NT2/D1 (cell line): ENCODE results near the gene ANKRD13D.
"Not testable (repeated sequence)": the region's sequence is repeated elsewhere in the genome, so short reads cannot be mapped to it uniquely, and the experiment has no call there.

ENCODE experiments used
- SUZ12 ChIP-seq: IDR thresholded peaks from 2 replicates; pipeline ENCODE4 v1.6.1; 2011; ENCODE audit not compliant: insufficient read length, insufficient read depth; ENCODE audit errors: extremely low read depth
- YY1 ChIP-seq: IDR thresholded peaks from 2 replicates; pipeline ENCODE4 v1.6.1; 2011; ENCODE audit not compliant: insufficient read length, insufficient read depth
- ZNF274 ChIP-seq: IDR thresholded peaks from 2 replicates; pipeline ENCODE4 v1.6.1; 2011; ENCODE audit warnings: mild to moderate bottlenecking, low read depth, low read length

GRCh38 chr11:67260885-67261639, 28.0 kb upstream of the ANKRD13D start:
- TF ChIP-seq YY1, SUZ12, ZNF274: not testable (repeated sequence)
